SK-N-SH (cell line): ENCODE measurements around the gene CASP8. TPM values are rescaled to one million over a fixed set of nuclear protein-coding genes. Genes with fewer than 3 reads are reported as not detected.

Source experiments
- CTCF ChIA-PET: fragments of 300-600, 350-600 bp; formaldehyde crosslinking; extraction: SDS; loops from one replicate; lab custom pipeline; 2021; lab: Yijun Ruan, JAX
- POLR2A ChIA-PET: fragments of 350-600 bp; sonication (Branson Sonifier 250); formaldehyde crosslinking; extraction: SDS; loops from one replicate; lab custom pipeline; 2020; ENCODE audit warnings: antibody characterized with exemption, inconsistent platforms; lab: Yijun Ruan, JAX
- DNase-seq: peaks from one replicate; pipeline ENCODE4 v3.0.0; 2012
- H2AFZ ChIP-seq: fragments of 200-600 bp; sonication (generic); 2 replicates; pipeline ENCODE4 v1.8.1; 2016; ENCODE audit warnings: antibody characterized with exemption, mild to moderate bottlenecking, low read depth
- H3F3A ChIP-seq: fragments of 200-600 bp; sonication (generic); replicated peaks from 2 replicates; pipeline ENCODE3; 2016; ENCODE audit warnings: antibody characterized with exemption, mild to moderate bottlenecking; ENCODE audit not compliant: insufficient read depth
- H3K27ac ChIP-seq, 2 experiments: fragments of 200-500 bp in 1 of 2; fragments of 200-600 bp in 1 of 2; sonication (Bioruptor generic) in 1 of 2; sonication (generic), shearing (Covaris generic) in 1 of 2; 2 replicates each; pipeline versions ENCODE4 v1.5.1 to v1.6.1; 2014 to 2016; ENCODE audit warnings: low read depth in 2 of 2, inconsistent platforms in 1 of 2, low read length in 1 of 2, mild to moderate bottlenecking in 1 of 2, mixed read lengths in 1 of 2
- H3K27me3 ChIP-seq: fragments of 200-600 bp; sonication (generic), shearing (Covaris generic); 2 replicates; pipeline ENCODE4 v1.6.1; 2016; ENCODE audit warnings: mixed run types; ENCODE audit not compliant: insufficient read depth
- H3K36me3 ChIP-seq, 2 experiments: fragments of 200-500 bp in 1 of 2; fragments of 200-600 bp in 1 of 2; sonication (Bioruptor generic) in 1 of 2; sonication (generic) in 1 of 2; replicated peaks in 1 of 2; 2 replicates each; pipeline versions ENCODE3 to v1.5.1; 2014 to 2016; ENCODE audit warnings: low read length in 1 of 2, mild to moderate bottlenecking in 1 of 2; ENCODE audit not compliant: insufficient read depth in 2 of 2, control insufficient read depth in 1 of 2
- H3K4me1 ChIP-seq, 2 experiments: fragments of 200-500 bp in 1 of 2; fragments of 200-600 bp in 1 of 2; sonication (Bioruptor generic) in 1 of 2; sonication (generic), shearing (Covaris generic) in 1 of 2; 2 replicates each; pipeline versions ENCODE4 v1.5.1 to v1.6.1; 2014 to 2016; ENCODE audit warnings: low read depth in 1 of 2, low read length in 1 of 2, mixed run types in 1 of 2; ENCODE audit not compliant: insufficient read depth in 2 of 2, control insufficient read depth in 1 of 2
- H3K4me2 ChIP-seq: fragments of 200-600 bp; sonication (generic), shearing (Covaris generic); 2 replicates; pipeline ENCODE4 v1.6.1; 2017; ENCODE audit warnings: mixed run types
- H3K4me3 ChIP-seq, 2 experiments: fragments of 200-500 bp in 1 of 2; fragments of 200-600 bp in 1 of 2; sonication (Bioruptor generic) in 1 of 2; sonication (generic), shearing (Covaris generic) in 1 of 2; 2 replicates each; pipeline versions ENCODE4 v1.5.1 to v1.8.1; 2014 to 2016; ENCODE audit warnings: low read depth in 2 of 2, inconsistent platforms in 1 of 2, low read length in 1 of 2, mild to moderate bottlenecking in 1 of 2, mixed read lengths in 1 of 2, moderate library complexity in 1 of 2
- H3K79me2 ChIP-seq: fragments of 200-600 bp; sonication (generic); 2 replicates; pipeline ENCODE4 v1.8.1; 2017; ENCODE audit warnings: mild to moderate bottlenecking; ENCODE audit not compliant: insufficient read depth
- H3K9ac ChIP-seq: fragments of 200-600 bp; sonication (generic); 2 replicates; pipeline ENCODE4 v1.6.1; 2017; ENCODE audit warnings: mixed run types
- H3K9me2 ChIP-seq: fragments of 200-600 bp; sonication (generic); 2 replicates; pipeline ENCODE4 v1.6.1; 2017; ENCODE audit warnings: mixed run types
- H3K9me3 ChIP-seq: fragments of 200-600 bp; sonication (generic); 2 replicates; pipeline ENCODE4 v1.6.1; 2017; ENCODE audit warnings: mixed run types, mild to moderate bottlenecking, moderate library complexity
- H4K20me1 ChIP-seq: fragments of 200-600 bp; sonication (generic); 2 replicates; pipeline ENCODE4 v1.6.1; 2017; ENCODE audit warnings: mild to moderate bottlenecking, mixed run types; ENCODE audit not compliant: insufficient read depth
- CHD2 ChIP-seq: fragments of 150-350 bp; IDR thresholded peaks from 2 replicates; pipeline ENCODE4 v1.6.1; 2018; ENCODE audit warnings: low read length; ENCODE audit not compliant: partially characterized antibody
- ELF1 ChIP-seq: IDR thresholded peaks from 2 replicates; pipeline ENCODE4 v1.4.0; 2012
- EP300 ChIP-seq, 2 experiments: IDR thresholded peaks; 2 replicates each; pipeline versions ENCODE4 v1.4.0 to v1.6.1; 2012; ENCODE audit warnings: borderline replicate concordance in 1 of 2, low read depth in 1 of 2, low read length in 1 of 2
- EZH2phosphoT487 ChIP-seq: fragments of 200-600 bp; sonication (generic); IDR thresholded peaks from 2 replicates; pipeline ENCODE4 v1.6.1; 2017; ENCODE audit warnings: low read depth, mixed run types, mild to moderate bottlenecking, antibody characterized with exemption, moderate library complexity, borderline replicate concordance
- GABPA ChIP-seq: IDR thresholded peaks from 2 replicates; pipeline ENCODE4 v1.4.0; 2012; ENCODE audit warnings: low read depth, mild to moderate bottlenecking
- JUND ChIP-seq: IDR thresholded peaks from 2 replicates; pipeline ENCODE4 v1.4.0; 2012
- MXI1 ChIP-seq: IDR thresholded peaks from 2 replicates; pipeline ENCODE4 v1.6.1; 2012; ENCODE audit warnings: mild to moderate bottlenecking, low read depth, low read length, improper control_type of control experiment
- NFIC ChIP-seq: IDR thresholded peaks from 2 replicates; pipeline ENCODE4 v1.4.0; 2012; ENCODE audit warnings: borderline replicate concordance
- WGBS: methylation state at CpG from one replicate; pipeline ENCODE4 v1.1.6; 2017; ENCODE audit warnings: low lambda C conversion rate; 5-methylcytosine and 5-hydroxymethylcytosine counted together
- polyA plus RNA-seq, 3 experiments: library from polyadenylated mRNA; depleted of rRNA; stranded (reverse); fragments of >200 nt; gene quantifications; 2 replicates each; pipeline ENCODE4 v1.2.3, GENCODE V29; 2012
- TF ChIP-seq, protein P1 (sequence below): IDR thresholded peaks from 2 replicates; pipeline ENCODE4 v1.4.0; 2012; ENCODE audit warnings: low read depth, borderline replicate concordance
- TF ChIP-seq, protein P2 (sequence below): IDR thresholded peaks from 2 replicates; pipeline ENCODE4 v1.4.0; 2012; ENCODE audit warnings: low read depth, borderline replicate concordance
- TF ChIP-seq, protein P3 (sequence below): IDR thresholded peaks from 2 replicates; pipeline ENCODE4 v1.6.1; 2012; ENCODE audit warnings: mild to moderate bottlenecking, low read depth, low read length, moderate library complexity
- TF ChIP-seq, protein P4 (sequence below): IDR thresholded peaks from 2 replicates; pipeline ENCODE4; 2012
- TF ChIP-seq, protein P5 (sequence below): IDR thresholded peaks from 2 replicates; pipeline ENCODE4 v1.4.0; 2012; ENCODE audit warnings: low read depth
- TF ChIP-seq, protein P6 (sequence below): fragments of 150-350 bp; IDR thresholded peaks from 2 replicates; pipeline ENCODE4 v1.6.1; 2016; ENCODE audit warnings: mild to moderate bottlenecking, low read depth, low read length

The CASP8 gene
- polyA plus RNA-seq, 1 of the 3 experiments (the other 2 are of a cell fraction) = 13.1 TPM

DNA sequence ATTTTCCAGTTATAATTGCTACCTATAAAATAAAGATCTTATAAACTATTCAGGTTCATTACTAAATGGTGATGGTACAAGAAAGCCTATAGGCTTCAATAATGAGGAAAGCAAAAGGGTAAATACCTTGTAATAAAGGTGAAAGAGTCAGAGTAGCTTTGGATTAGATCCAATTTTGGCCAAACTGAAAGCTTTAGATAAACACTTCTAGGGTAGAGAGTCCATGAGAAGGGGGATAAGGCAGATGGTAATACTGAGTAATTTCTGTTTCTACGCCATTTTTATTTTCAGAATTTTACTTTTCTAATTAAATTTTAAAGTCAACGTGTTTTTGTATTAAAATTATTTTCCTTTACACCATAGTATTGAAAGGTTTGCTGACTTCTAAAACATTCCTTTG is 9.4 kb downstream of the CASP8 start:
- no peaks in the 10 kb centered on the region for H4K20me1 ChIP-seq
- H3K4me1 ChIP-seq = no peaks in the 10 kb centered on the region
- H3K9me3 ChIP-seq = no peaks in the 10 kb centered on the region
- H3K27ac ChIP-seq = no peak overlapping the region
- no peaks in the 10 kb centered on the region for H3K79me2 ChIP-seq
- no peak overlapping the region for H2AFZ ChIP-seq
- H3K4me2 ChIP-seq = no peak overlapping the region
- no peaks in the 10 kb centered on the region for H3K27me3 ChIP-seq
- TF ChIP-seq, protein P1, sequence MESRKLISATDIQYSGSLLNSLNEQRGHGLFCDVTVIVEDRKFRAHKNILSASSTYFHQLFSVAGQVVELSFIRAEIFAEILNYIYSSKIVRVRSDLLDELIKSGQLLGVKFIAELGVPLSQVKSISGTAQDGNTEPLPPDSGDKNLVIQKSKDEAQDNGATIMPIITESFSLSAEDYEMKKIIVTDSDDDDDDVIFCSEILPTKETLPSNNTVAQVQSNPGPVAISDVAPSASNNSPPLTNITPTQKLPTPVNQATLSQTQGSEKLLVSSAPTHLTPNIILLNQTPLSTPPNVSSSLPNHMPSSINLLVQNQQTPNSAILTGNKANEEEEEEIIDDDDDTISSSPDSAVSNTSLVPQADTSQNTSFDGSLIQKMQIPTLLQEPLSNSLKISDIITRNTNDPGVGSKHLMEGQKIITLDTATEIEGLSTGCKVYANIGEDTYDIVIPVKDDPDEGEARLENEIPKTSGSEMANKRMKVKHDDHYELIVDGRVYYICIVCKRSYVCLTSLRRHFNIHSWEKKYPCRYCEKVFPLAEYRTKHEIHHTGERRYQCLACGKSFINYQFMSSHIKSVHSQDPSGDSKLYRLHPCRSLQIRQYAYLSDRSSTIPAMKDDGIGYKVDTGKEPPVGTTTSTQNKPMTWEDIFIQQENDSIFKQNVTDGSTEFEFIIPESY = no peak
- TF ChIP-seq, protein P2, sequence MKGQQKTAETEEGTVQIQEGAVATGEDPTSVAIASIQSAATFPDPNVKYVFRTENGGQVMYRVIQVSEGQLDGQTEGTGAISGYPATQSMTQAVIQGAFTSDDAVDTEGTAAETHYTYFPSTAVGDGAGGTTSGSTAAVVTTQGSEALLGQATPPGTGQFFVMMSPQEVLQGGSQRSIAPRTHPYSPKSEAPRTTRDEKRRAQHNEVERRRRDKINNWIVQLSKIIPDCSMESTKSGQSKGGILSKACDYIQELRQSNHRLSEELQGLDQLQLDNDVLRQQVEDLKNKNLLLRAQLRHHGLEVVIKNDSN = no peak
- TF ChIP-seq JUND = no peak
- TF ChIP-seq EP300 (IDR thresholded peaks at IDR 0.05; ENCODE audit: borderline replicate concordance in 1 of 2, low read depth in 1 of 2, low read length in 1 of 2) = no peak
- no peak for TF ChIP-seq NFIC
- TF ChIP-seq, protein P3, sequence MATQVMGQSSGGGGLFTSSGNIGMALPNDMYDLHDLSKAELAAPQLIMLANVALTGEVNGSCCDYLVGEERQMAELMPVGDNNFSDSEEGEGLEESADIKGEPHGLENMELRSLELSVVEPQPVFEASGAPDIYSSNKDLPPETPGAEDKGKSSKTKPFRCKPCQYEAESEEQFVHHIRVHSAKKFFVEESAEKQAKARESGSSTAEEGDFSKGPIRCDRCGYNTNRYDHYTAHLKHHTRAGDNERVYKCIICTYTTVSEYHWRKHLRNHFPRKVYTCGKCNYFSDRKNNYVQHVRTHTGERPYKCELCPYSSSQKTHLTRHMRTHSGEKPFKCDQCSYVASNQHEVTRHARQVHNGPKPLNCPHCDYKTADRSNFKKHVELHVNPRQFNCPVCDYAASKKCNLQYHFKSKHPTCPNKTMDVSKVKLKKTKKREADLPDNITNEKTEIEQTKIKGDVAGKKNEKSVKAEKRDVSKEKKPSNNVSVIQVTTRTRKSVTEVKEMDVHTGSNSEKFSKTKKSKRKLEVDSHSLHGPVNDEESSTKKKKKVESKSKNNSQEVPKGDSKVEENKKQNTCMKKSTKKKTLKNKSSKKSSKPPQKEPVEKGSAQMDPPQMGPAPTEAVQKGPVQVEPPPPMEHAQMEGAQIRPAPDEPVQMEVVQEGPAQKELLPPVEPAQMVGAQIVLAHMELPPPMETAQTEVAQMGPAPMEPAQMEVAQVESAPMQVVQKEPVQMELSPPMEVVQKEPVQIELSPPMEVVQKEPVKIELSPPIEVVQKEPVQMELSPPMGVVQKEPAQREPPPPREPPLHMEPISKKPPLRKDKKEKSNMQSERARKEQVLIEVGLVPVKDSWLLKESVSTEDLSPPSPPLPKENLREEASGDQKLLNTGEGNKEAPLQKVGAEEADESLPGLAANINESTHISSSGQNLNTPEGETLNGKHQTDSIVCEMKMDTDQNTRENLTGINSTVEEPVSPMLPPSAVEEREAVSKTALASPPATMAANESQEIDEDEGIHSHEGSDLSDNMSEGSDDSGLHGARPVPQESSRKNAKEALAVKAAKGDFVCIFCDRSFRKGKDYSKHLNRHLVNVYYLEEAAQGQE = no peak
- no peak for TF ChIP-seq ELF1
- TF ChIP-seq, protein P4, sequence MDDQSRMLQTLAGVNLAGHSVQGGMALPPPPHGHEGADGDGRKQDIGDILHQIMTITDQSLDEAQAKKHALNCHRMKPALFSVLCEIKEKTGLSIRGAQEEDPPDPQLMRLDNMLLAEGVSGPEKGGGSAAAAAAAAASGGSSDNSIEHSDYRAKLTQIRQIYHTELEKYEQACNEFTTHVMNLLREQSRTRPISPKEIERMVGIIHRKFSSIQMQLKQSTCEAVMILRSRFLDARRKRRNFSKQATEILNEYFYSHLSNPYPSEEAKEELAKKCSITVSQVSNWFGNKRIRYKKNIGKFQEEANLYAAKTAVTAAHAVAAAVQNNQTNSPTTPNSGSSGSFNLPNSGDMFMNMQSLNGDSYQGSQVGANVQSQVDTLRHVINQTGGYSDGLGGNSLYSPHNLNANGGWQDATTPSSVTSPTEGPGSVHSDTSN = no peak
- no peak for TF ChIP-seq GABPA
- TF ChIP-seq, protein P5, sequence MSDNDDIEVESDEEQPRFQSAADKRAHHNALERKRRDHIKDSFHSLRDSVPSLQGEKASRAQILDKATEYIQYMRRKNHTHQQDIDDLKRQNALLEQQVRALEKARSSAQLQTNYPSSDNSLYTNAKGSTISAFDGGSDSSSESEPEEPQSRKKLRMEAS = no peak
- no peak for TF ChIP-seq MXI1
- no peak for TF ChIP-seq EZH2phosphoT487
- TF ChIP-seq, protein P6, sequence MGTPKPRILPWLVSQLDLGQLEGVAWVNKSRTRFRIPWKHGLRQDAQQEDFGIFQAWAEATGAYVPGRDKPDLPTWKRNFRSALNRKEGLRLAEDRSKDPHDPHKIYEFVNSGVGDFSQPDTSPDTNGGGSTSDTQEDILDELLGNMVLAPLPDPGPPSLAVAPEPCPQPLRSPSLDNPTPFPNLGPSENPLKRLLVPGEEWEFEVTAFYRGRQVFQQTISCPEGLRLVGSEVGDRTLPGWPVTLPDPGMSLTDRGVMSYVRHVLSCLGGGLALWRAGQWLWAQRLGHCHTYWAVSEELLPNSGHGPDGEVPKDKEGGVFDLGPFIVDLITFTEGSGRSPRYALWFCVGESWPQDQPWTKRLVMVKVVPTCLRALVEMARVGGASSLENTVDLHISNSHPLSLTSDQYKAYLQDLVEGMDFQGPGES = no peak
- no peak for TF ChIP-seq CHD2
- H3F3A ChIP-seq = no peaks in the 10 kb centered on the region
- 94% methylated on average over 2 of the region's 2 CpGs for WGBS
- ChIA-PET POLR2A (no interaction called here), CTCF (no interaction called here)
- H3K4me3 ChIP-seq = no peak overlapping the region
- H3K36me3 ChIP-seq = peaks cover 8 to 19% of the 10 kb centered on the region in 2 experiments
- DNase-seq = no peak
- H3K9me2 ChIP-seq = no peaks in the 10 kb centered on the region
- no peak overlapping the region for H3K9ac ChIP-seq
